Activated CD4-positive, alpha-beta T cell treated with anti-CD3 and anti-CD28 coated beads, Interleukin-2, Interleukin-4, amounts not matched to agents 100 ng/mL and 50 ng/mL, durations not matched to agents 16 hours and 8 hours (primary cell): ENCODE measurements around the gene LIMS2.

Experiments used
- DNase-seq: peaks from one replicate; pipeline ENCODE4 v3.0.0-alpha.2; 2020; ENCODE audit warnings: low spot score

LIMS2 gene

GRCh38 chr2:127621981-127622431 is 53.3 kb downstream of the LIMS2 start:
- DNase-seq: no peak

GRCh38 chr2:127620866-127621265 is 54.5 kb downstream of the LIMS2 start:
- DNase-seq: no peak

GRCh38 chr2:127619877-127620705 is 55.2 kb downstream of the LIMS2 start:
- DNase-seq: no peak

GRCh38 chr2:127619203-127619590 is 56.1 kb downstream of the LIMS2 start:
- DNase-seq: no peak

GRCh38 chr2:127618551-127619202 is 56.7 kb downstream of the LIMS2 start:
- no peak for DNase-seq

- DNase-seq: no peak
These were observed 59.7 kb downstream of the LIMS2 start for GRCh38 chr2:127615511-127616166.

GRCh38 chr2:127614731-127615130 is 60.6 kb downstream of the LIMS2 start:
- no peak for DNase-seq

GRCh38 chr2:127614246-127614645 is 61.1 kb downstream of the LIMS2 start:
- no peak for DNase-seq

GRCh38 chr2:127612111-127612822 is 63.1 kb downstream of the LIMS2 start:
- no peak for DNase-seq

- no peak for DNase-seq
These were observed 64.0 kb downstream of the LIMS2 start for GRCh38 chr2:127611076-127611925.

GRCh38 chr2:127610561-127610960 is 64.8 kb downstream of the LIMS2 start:
- no peak for DNase-seq

- no peak for DNase-seq
These were observed 65.5 kb downstream of the LIMS2 start for GRCh38 chr2:127609818-127610217.

- DNase-seq: no peak
These were observed 66.1 kb downstream of the LIMS2 start for GRCh38 chr2:127609031-127609751.

- DNase-seq: no peak
These were observed 67.0 kb downstream of the LIMS2 start for GRCh38 chr2:127608061-127609030.

- no peak for DNase-seq
These were observed 67.9 kb downstream of the LIMS2 start for GRCh38 chr2:127607399-127607908.

- DNase-seq: no peak
These were observed 68.5 kb downstream of the LIMS2 start for GRCh38 chr2:127606625-127607398.

- DNase-seq: no peak
These were observed 69.6 kb downstream of the LIMS2 start for GRCh38 chr2:127605691-127606263.

GRCh38 chr2:127604986-127605385 is 70.3 kb downstream of the LIMS2 start:
- DNase-seq: no peak
